Vagina (tissue), 2 donors: ENCODE data around the gene RPS19BP1. TPM values are rescaled to one million over a fixed set of nuclear protein-coding genes. Genes with fewer than 3 reads are reported as not detected.

Experiments
- DNase-seq, 2 donors: peaks; one replicate each; pipeline ENCODE4 v3.0.0-alpha.2; 2017; ENCODE audit errors: extremely low spot score in 2 of 2
- H3K27ac ChIP-seq: fragments of 200-600 bp; sonication (generic); one replicate; pipeline ENCODE4 v1.5.1; 2019
- H3K27me3 ChIP-seq: fragments of 200-600 bp; sonication (generic); one replicate; pipeline ENCODE4 v1.5.1; 2019
- H3K36me3 ChIP-seq, 2 donors: fragments of 200-600 bp; sonication (generic); one replicate each; pipeline ENCODE4 v1.5.1; 2017 to 2019
- H3K4me1 ChIP-seq: fragments of 200-600 bp; sonication (generic); one replicate; pipeline ENCODE4 v1.5.1; 2019
- H3K4me3 ChIP-seq, 2 donors: fragments of 200-600 bp; sonication (generic); 1 replicate in 1 of 2; 2 replicates in 1 of 2; pipeline ENCODE4 v1.5.1; 2016 to 2019
- H3K9me3 ChIP-seq: fragments of 200-600 bp; sonication (generic); one replicate; pipeline ENCODE4 v1.5.1; 2019
- CTCF ChIP-seq, 3 experiments: fragments of 450-650 bp in 2 of 3; fragments of 200-600 bp in 1 of 3; sonication (generic) in 1 of 3; IDR thresholded peaks; one replicate each; pipeline ENCODE4 v1.5.1; 2017 to 2019; ENCODE audit warnings: antibody characterized with exemption in 3 of 3, mild to moderate bottlenecking in 2 of 3, moderate library complexity in 2 of 3
- POLR2A ChIP-seq, 2 donors: fragments of 450-650 bp; IDR thresholded peaks; one replicate each; pipeline ENCODE4 v1.6.1; 2017; ENCODE audit warnings: antibody characterized with exemption in 2 of 2, mild to moderate bottlenecking in 2 of 2, moderate library complexity in 2 of 2
- POLR2AphosphoS5 ChIP-seq, 2 donors: sonication (generic); formaldehyde crosslinking; IDR thresholded peaks; one replicate each; pipeline ENCODE4 v1.9.0; 2017; ENCODE audit warnings: antibody characterized with exemption in 2 of 2, mild to moderate bottlenecking in 2 of 2, low read depth in 1 of 2; ENCODE audit not compliant: insufficient read depth in 1 of 2
- intact Hi-C: fragments of 100-400 bp; cut with DNase I; formaldehyde crosslinking; loops from one replicate; pipeline ENCODE4 v1.15.1; 2023
- total RNA-seq: library from RNA; depleted of rRNA; stranded (reverse); fragments of >200 nt; gene quantifications from one replicate; pipeline ENCODE4 v1.2.3, GENCODE V29; 2016

The RPS19BP1 gene
- total RNA-seq, 1 donor from 2014 or later: 107 TPM

DNA sequence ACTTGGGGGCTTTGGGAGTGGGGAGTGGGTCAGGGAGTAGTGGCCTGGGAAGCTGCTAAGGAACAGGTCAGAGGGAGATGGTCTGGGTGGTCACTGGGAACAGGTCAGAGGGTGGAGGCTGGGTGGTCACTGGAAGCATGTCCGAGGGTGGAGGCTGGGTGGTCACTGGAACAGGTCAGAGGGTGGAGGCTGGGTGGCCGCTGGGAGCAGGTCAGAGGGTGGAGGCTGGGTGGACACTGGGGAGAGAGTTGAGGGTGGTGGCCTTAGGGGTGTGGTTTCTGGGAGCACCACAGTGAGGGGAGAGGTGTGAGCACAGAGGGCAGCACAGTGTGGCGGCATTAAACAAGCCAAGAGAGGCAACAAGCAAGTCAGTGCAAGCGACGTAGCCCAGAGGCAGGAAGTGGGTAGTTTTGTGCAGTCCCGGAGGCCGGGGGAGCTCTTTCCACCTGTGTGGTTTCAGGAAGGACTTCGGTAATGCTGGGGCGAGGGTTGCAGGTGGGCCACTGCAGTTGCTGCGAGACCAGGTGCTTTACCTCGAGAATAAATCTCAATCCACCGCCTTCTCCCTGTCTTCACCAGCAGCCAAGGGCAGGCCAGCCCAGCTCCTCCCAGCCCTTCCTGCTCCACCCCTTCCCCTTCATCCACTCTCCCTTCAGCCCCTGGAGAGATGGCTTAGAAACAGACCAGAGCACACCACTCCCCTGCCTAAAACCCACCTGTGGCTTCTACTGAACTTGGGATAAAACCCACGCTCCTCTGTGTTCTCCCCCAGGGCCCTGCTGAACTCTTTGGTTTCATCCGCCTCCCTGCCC is 34.8 kb upstream of the RPS19BP1 start:
- Histone ChIP-seq H3K9me3 (no peaks in the 10 kb centered on the region), H3K36me3 (no peaks in the 10 kb centered on the region), H3K4me3 (no peak overlapping the region), H3K27ac (no peak overlapping the region), H3K4me1 (no peaks in the 10 kb centered on the region), H3K27me3 (no peaks in the 10 kb centered on the region)
- DNase-seq: no peak
- TF ChIP-seq POLR2AphosphoS5 (IDR thresholded peaks at IDR 0.05; ENCODE audit: insufficient read depth in 1 of 2, low read depth in 1 of 2) (no peak), POLR2A (IDR thresholded peaks at IDR 0.05) (no peak), CTCF (IDR thresholded peaks at IDR 0.05) (no peak)
- intact Hi-C loops: no loop called here

- no peak overlapping the region for H3K4me3 ChIP-seq
- TF ChIP-seq POLR2A (IDR thresholded peaks at IDR 0.05): no peak
- TF ChIP-seq POLR2AphosphoS5 (IDR thresholded peaks at IDR 0.05; ENCODE audit: insufficient read depth in 1 of 2, low read depth in 1 of 2): no peak
- TF ChIP-seq CTCF (IDR thresholded peaks at IDR 0.05): no peak
- intact Hi-C loops: no loop called here
These were observed 32.9 kb upstream of the RPS19BP1 start for GRCh38 chr22:39565414-39565944.

DNA sequence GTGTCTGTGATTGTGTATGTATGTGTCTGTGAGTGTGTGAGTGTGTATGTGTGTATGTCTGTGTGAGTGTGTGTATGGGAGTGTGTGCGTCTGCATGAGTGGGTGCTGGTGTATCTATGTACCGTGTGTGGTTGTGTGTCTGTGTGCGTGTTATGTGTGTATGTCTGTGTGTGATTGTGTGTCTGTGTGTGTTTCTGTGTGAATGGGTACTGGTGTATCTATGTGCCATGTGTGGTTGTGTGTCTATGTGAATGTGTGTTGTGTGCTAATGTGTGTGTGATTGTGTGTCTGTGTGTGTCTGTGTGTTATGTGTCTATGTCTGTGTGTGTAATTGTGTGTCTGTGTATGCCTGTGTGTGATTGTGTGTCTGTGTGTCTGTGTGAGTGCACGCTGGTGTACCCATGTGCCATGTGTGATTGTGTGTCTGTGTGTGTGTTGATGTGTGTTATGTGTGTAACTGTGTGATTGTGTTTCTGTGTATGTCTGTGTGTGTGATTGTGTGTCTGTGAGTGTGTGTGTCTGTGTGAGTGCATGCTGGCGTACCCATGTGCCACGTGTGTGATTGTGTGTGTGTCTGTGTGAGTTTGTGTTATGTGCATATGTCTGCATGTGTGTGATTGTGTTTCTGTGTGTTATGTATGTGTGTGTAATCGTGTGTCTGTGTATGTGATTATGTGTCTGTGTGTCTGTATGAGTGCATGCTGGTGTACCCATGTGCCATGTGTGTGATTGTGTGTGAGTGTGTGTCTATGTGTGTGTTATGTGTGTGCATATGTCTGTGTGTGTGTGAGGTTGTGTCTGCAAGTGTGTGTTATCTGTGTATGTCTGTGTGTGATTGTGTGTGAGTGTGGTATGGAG is 31.3 kb upstream of the RPS19BP1 start:
- no peaks in the 10 kb centered on the region for H3K9me3 ChIP-seq

More at GRCh38 chr22:39565414-39565944, 32.9 kb upstream of the RPS19BP1 start:
- DNase-seq: no peak
- Histone ChIP-seq H3K4me1 (no peaks in the 10 kb centered on the region), H3K36me3 (no peaks in the 10 kb centered on the region), H3K27ac (no peak overlapping the region), H3K9me3 (no peaks in the 10 kb centered on the region), H3K27me3 (no peaks in the 10 kb centered on the region)

DNA sequence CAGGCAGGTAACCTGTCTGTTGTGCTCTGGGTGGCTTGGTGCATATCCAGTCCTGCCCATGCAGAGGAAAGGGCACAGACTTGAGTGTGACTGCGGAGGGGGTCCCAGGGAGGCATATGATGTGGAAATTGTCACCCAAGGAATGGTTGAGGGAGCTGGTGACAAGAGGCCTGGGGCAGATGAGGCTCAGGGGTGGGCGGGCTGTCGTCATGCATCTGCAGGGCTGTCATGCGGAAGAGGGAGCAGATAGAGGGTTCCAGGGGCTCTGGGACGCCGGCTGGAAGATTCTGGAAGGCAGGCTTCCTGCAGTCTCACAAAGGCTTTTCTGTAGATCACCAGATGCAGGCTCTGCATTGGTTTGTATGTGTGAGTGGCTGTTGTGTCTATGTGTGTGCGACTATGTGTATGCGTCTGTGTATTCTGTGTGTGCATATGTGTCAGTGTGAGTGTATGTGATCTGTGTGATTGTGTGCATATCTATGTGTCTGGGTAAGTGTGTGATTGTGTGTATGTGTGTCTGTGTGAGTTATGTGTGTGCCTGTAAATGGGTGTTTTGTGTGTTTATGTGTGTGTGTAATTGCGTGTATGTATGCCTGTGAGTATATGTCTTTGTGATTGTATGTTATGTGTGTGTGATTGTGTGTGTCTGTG is 30.4 kb upstream of the RPS19BP1 start:
- Histone ChIP-seq H3K4me1 (peaks cover 6% of the 10 kb centered on the region), H3K9me3 (no peaks in the 10 kb centered on the region), H3K27ac (no peak overlapping the region), H3K36me3 (no peaks in the 10 kb centered on the region), H3K4me3 (no peak overlapping the region), H3K27me3 (peaks cover 8% of the 10 kb centered on the region)
- no peak for TF ChIP-seq POLR2A (IDR thresholded peaks at IDR 0.05)
- TF ChIP-seq CTCF (IDR thresholded peaks at IDR 0.05): no peak
- no peak for TF ChIP-seq POLR2AphosphoS5 (IDR thresholded peaks at IDR 0.05; ENCODE audit: insufficient read depth in 1 of 2, low read depth in 1 of 2)
- intact Hi-C loops: no loop called here
- no peak for DNase-seq

More for the DNA sequence above, 31.3 kb upstream of the RPS19BP1 start:
- Histone ChIP-seq H3K27ac (no peak overlapping the region), H3K4me1 (no peaks in the 10 kb centered on the region), H3K4me3 (no peak overlapping the region), H3K27me3 (no peaks in the 10 kb centered on the region), H3K36me3 (no peaks in the 10 kb centered on the region)
- DNase-seq: no peak
- intact Hi-C loops: no loop called here
- TF ChIP-seq POLR2AphosphoS5 (IDR thresholded peaks at IDR 0.05; ENCODE audit: insufficient read depth in 1 of 2, low read depth in 1 of 2) (no peak), CTCF (IDR thresholded peaks at IDR 0.05) (no peak), POLR2A (IDR thresholded peaks at IDR 0.05) (no peak)
